ENCODE measurements around the gene SLIT3.
"Not testable (repeated sequence)": the region's sequence is repeated elsewhere in the genome, so short reads cannot be mapped to it uniquely, and the experiment has no call there.

Gene SLIT3

DNA sequence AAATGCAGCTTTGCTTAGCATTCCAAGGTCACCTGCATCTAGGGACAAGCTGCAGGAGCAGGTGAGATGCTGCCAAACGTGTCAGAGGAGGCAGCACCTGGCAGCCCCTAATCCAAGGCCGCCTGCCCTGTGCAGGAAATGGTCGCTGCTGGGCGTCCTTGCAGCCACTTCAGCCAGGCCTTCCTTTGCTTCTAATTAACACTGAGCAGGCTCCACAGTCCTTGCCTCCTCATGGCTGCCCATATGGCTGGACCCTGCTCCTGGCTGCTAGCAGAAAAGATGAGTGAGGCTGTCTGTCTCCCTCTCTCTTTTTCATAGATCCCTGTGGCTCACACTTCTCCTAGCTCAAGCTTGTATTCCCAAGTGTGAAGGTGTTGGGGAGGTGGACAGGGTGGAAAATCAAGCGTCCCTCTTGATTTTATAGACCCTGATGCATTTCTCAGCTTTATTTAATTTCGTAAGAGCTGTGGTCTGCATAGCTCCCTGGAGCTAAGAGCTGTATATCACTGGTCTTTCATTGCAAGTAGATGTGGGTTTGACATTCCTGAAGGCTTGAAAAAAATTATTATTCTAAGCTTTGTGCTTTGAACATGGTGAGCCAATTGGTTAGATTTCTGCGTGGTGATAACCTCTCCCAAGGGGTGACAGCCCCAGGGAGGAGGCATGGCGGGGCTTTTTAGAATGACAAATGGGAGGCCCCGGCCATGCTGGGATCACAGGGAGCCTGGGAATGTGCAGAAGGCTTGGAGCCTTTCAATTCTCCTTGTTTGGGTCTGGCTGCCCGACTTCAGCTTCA is 193.8 kb downstream of the SLIT3 start:
- ATAC-seq (ENCODE audit: insufficient read depth, low read depth), result no peak
- Histone ChIP-seq H3K27ac (ENCODE audit: low read length) (no peak overlapping the region), H3K79me2 (ENCODE audit: insufficient read depth, low read length) (no peaks in the 10 kb centered on the region), H3K36me3 (ENCODE audit: insufficient read depth, low read length) (no peaks in the 10 kb centered on the region), H3K4me3 (ENCODE audit: low read depth in 1 of 2, low read length in 2 of 2) (no peak overlapping the region), H3K9ac (ENCODE audit: low read depth, low read length) (no peak overlapping the region), H2AFZ (ENCODE audit: low read depth, low read length) (no peak overlapping the region), H3K27me3 (ENCODE audit: insufficient read depth, low read length, poor library complexity) (peaks cover 5% of the 10 kb centered on the region), H3K4me2 (ENCODE audit: insufficient read depth, low read length) (no peak overlapping the region), H4K20me1 (ENCODE audit: insufficient read depth, low read length) (no peaks in the 10 kb centered on the region), H3K9me3 (ENCODE audit: insufficient read depth, low read length, severe bottlenecking) (no peaks in the 10 kb centered on the region), H3K4me1 (ENCODE audit: insufficient read depth, low read length) (no peaks in the 10 kb centered on the region)
- DNase-seq, result no peak
- TF ChIP-seq, protein P1, sequence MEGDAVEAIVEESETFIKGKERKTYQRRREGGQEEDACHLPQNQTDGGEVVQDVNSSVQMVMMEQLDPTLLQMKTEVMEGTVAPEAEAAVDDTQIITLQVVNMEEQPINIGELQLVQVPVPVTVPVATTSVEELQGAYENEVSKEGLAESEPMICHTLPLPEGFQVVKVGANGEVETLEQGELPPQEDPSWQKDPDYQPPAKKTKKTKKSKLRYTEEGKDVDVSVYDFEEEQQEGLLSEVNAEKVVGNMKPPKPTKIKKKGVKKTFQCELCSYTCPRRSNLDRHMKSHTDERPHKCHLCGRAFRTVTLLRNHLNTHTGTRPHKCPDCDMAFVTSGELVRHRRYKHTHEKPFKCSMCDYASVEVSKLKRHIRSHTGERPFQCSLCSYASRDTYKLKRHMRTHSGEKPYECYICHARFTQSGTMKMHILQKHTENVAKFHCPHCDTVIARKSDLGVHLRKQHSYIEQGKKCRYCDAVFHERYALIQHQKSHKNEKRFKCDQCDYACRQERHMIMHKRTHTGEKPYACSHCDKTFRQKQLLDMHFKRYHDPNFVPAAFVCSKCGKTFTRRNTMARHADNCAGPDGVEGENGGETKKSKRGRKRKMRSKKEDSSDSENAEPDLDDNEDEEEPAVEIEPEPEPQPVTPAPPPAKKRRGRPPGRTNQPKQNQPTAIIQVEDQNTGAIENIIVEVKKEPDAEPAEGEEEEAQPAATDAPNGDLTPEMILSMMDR (IDR thresholded peaks at IDR 0.05; ENCODE audit: borderline replicate concordance, extremely low read depth, low read length, poor library complexity, severe bottlenecking), result no peak

DNA sequence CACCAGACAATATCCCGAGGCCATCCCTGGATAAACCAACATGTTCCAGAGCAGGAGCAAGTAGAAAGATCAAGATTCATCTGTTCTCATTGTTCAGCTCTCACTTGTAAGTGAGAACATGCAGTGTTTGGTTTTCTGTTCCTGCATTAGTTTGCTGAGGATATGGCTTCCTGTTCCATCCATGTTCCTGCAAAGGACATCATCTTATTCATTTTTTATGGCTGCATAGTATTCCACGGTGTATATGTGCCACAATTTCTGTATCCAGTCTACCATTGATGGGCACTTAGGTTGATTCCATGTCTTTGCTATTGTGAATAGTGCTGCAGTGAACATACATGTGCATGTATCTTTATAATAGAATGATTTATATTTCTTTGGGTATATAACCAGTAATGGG is 195.4 kb downstream of the SLIT3 start:
- H2AFZ ChIP-seq (ENCODE audit: low read depth, low read length); H3K4me3 ChIP-seq (ENCODE audit: low read depth in 1 of 2, low read length in 2 of 2); H3K9me3 ChIP-seq (ENCODE audit: insufficient read depth, low read length, severe bottlenecking); H3K4me2 ChIP-seq (ENCODE audit: insufficient read depth, low read length); H3K79me2 ChIP-seq (ENCODE audit: insufficient read depth, low read length); H3K27ac ChIP-seq (ENCODE audit: low read length); DNase-seq; H4K20me1 ChIP-seq (ENCODE audit: insufficient read depth, low read length); ATAC-seq (ENCODE audit: insufficient read depth, low read depth); H3K9ac ChIP-seq (ENCODE audit: low read depth, low read length); H3K27me3 ChIP-seq (ENCODE audit: insufficient read depth, low read length, poor library complexity); H3K36me3 ChIP-seq (ENCODE audit: insufficient read depth, low read length); H3K4me1 ChIP-seq (ENCODE audit: insufficient read depth, low read length): not testable (repeated sequence)

DNA sequence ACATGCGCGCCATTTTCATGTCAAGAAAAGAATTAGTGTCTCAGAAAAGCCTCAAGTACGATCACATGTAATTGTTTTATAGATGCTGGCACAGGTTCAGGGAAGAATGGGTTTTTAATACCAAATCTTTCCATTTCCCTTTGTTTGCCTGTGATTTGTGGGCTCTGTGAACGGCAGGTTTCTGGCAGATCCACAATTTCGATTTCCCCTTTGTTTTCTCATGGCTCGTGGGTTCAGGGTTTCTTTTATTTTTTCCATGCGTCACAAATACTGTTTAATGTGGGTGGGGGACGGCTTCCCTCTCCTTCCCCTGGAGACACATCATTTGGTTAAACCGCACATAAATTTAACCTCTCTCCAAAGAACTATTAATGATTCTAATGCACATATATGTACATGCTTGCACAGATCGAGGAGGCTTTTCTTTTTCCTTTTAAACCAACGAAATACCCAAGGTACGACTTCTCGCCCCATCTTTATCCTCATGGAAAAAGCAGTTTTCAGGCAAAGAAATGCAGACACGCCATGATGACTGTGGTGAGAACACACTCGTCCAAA is 195.9 kb downstream of the SLIT3 start:
- no peak for TF ChIP-seq EZH2 (IDR thresholded peaks at IDR 0.05; ENCODE audit: borderline replicate concordance, low read depth, low read length, severe bottlenecking)
- TF ChIP-seq, protein P1 (IDR thresholded peaks at IDR 0.05; ENCODE audit: borderline replicate concordance, extremely low read depth, low read length, poor library complexity, severe bottlenecking), result no peak

DNA sequence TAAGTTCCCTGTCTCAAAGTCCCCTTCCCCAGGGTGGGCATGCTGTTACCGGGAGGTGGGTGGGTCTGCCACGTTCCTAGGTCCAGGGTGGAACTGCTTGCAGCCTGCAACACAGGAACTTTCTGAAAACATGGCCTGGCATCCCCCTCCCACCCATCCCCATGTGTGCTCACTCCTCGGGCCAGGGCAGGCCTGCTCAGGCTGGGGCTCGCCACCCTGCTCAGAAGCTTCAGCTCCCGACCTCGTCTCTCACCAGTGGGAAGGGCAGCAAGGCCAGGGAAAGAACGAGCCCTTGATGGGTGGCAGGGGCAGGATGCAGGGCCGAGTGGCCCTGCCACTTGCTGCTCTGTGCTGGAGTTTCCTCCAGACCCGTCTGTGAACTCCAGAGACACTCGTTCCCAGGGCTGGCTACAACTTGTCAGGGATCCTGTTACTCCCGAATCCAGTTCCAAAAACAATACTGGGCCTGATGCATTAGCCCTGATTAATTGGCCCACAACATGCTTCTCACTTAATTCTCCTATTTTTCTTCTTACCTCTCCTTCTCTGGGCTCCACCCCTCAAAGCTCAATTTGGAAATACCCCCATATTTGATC is 197.3 kb downstream of the SLIT3 start:
- Histone ChIP-seq H3K79me2 (ENCODE audit: insufficient read depth, low read length) (no peaks in the 10 kb centered on the region), H3K27ac (ENCODE audit: low read length) (no peak overlapping the region), H4K20me1 (ENCODE audit: insufficient read depth, low read length) (no peaks in the 10 kb centered on the region), H3K9me3 (ENCODE audit: insufficient read depth, low read length, severe bottlenecking) (no peaks in the 10 kb centered on the region), H3K36me3 (ENCODE audit: insufficient read depth, low read length) (no peaks in the 10 kb centered on the region), H3K9ac (ENCODE audit: low read depth, low read length) (no peak overlapping the region), H3K4me2 (ENCODE audit: insufficient read depth, low read length) (no peak overlapping the region), H3K27me3 (ENCODE audit: insufficient read depth, low read length, poor library complexity) (peaks cover 5% of the 10 kb centered on the region), H2AFZ (ENCODE audit: low read depth, low read length) (no peak overlapping the region), H3K4me3 (ENCODE audit: low read depth in 1 of 2, low read length in 2 of 2) (no peak overlapping the region), H3K4me1 (ENCODE audit: insufficient read depth, low read length) (no peaks in the 10 kb centered on the region)
- DNase-seq (no peak), ATAC-seq (ENCODE audit: insufficient read depth, low read depth) (no peak)
- no peak for TF ChIP-seq EZH2 (IDR thresholded peaks at IDR 0.05; ENCODE audit: borderline replicate concordance, low read depth, low read length, severe bottlenecking)
- TF ChIP-seq, protein P1 (IDR thresholded peaks at IDR 0.05; ENCODE audit: borderline replicate concordance, extremely low read depth, low read length, poor library complexity, severe bottlenecking), result no peak

More for the DNA sequence above, 195.9 kb downstream of the SLIT3 start:
- Histone ChIP-seq H4K20me1 (ENCODE audit: insufficient read depth, low read length) (no peaks in the 10 kb centered on the region), H3K27me3 (ENCODE audit: insufficient read depth, low read length, poor library complexity) (peaks cover 5% of the 10 kb centered on the region), H2AFZ (ENCODE audit: low read depth, low read length) (no peak overlapping the region), H3K9ac (ENCODE audit: low read depth, low read length) (no peak overlapping the region), H3K4me2 (ENCODE audit: insufficient read depth, low read length) (no peak overlapping the region), H3K79me2 (ENCODE audit: insufficient read depth, low read length) (no peaks in the 10 kb centered on the region), H3K4me3 (ENCODE audit: low read depth in 1 of 2, low read length in 2 of 2) (no peak overlapping the region), H3K36me3 (ENCODE audit: insufficient read depth, low read length) (no peaks in the 10 kb centered on the region), H3K27ac (ENCODE audit: low read length) (no peak overlapping the region), H3K9me3 (ENCODE audit: insufficient read depth, low read length, severe bottlenecking) (no peaks in the 10 kb centered on the region), H3K4me1 (ENCODE audit: insufficient read depth, low read length) (no peaks in the 10 kb centered on the region)
- DNase-seq (no peak), ATAC-seq (ENCODE audit: insufficient read depth, low read depth) (no peak)

All from DND-41 (cell line).